OCI-LY7 (cell line): Measurements from ENCODE around the gene NAB1. TPM values are rescaled to one million over a fixed set of nuclear protein-coding genes. Genes with fewer than 3 reads are reported as not detected.

Source experiments
- BruUV-seq: library from RNA; stranded (reverse); fragments of 400-500 nt; replicated peaks from 2 replicates; lab custom pipeline; 2021; lab: Mats Ljungman, UMichigan
- CTCF ChIA-PET: fragments of 300-600 bp; sonication (Branson Sonifier 250); formaldehyde crosslinking; loops from one replicate; lab custom pipeline; 2022; ENCODE audit warnings: antibody characterized with exemption; ENCODE audit not compliant: unreplicated experiment; lab: Charles Lee
- POLR2A ChIA-PET: fragments of 300-600 bp; sonication (Branson Sonifier 250); formaldehyde crosslinking; loops from one replicate; lab custom pipeline; 2022; ENCODE audit warnings: antibody characterized with exemption; lab: Charles Lee
- DNase-seq: peaks from one replicate; pipeline ENCODE4 v3.0.0-alpha.2; 2015; ENCODE audit warnings: low spot score
- H2AFZ ChIP-seq: fragments of 200-600 bp; sonication (generic), shearing (Covaris generic); 2 replicates; pipeline ENCODE4 v1.6.1; 2014; ENCODE audit warnings: mild to moderate bottlenecking, antibody characterized with exemption, low read length, moderate library complexity
- H3K27ac ChIP-seq: fragments of 200-600 bp; sonication (generic); 2 replicates; pipeline ENCODE4 v1.5.1; 2014; ENCODE audit warnings: mixed run types, low read depth, mild to moderate bottlenecking, moderate library complexity, low read length, inconsistent platforms; ENCODE audit not compliant: poor library complexity, severe bottlenecking
- H3K36me3 ChIP-seq: fragments of 200-600 bp; sonication (generic); 2 replicates; pipeline ENCODE4 v1.6.1; 2014; ENCODE audit warnings: mild to moderate bottlenecking, antibody characterized with exemption, low read length, moderate library complexity, mixed read lengths; ENCODE audit not compliant: insufficient read depth
- H3K4me1 ChIP-seq: fragments of 200-600 bp; sonication (generic); 2 replicates; pipeline ENCODE4 v1.5.1; 2014; ENCODE audit warnings: mild to moderate bottlenecking, low read length; ENCODE audit not compliant: insufficient read depth, poor library complexity, severe bottlenecking
- H3K4me2 ChIP-seq: fragments of 200-600 bp; sonication (generic); 2 replicates; pipeline ENCODE4 v1.6.1; 2014; ENCODE audit warnings: mild to moderate bottlenecking, low read length
- H3K4me3 ChIP-seq: fragments of 200-600 bp; sonication (generic); 2 replicates; pipeline ENCODE4 v1.5.1; 2014; ENCODE audit warnings: mild to moderate bottlenecking, low read depth, low read length; ENCODE audit not compliant: poor library complexity, severe bottlenecking
- H3K79me2 ChIP-seq: fragments of 200-600 bp; sonication (generic); 2 replicates; pipeline ENCODE4 v1.6.1; 2016; ENCODE audit warnings: low read depth, mild to moderate bottlenecking, low read length, moderate library complexity, mixed read lengths; ENCODE audit not compliant: insufficient read depth
- H3K9me2 ChIP-seq: fragments of 200-600 bp; sonication (generic); 2 replicates; pipeline ENCODE4 v1.6.1; 2016; ENCODE audit warnings: mild to moderate bottlenecking, low read length, mixed read lengths; ENCODE audit not compliant: insufficient read depth
- H3K9me3 ChIP-seq: fragments of 200-600 bp; sonication (generic); 2 replicates; pipeline ENCODE4 v1.6.1; 2014; ENCODE audit warnings: mild to moderate bottlenecking, mixed run types, low read length, mixed read lengths
- H4K20me1 ChIP-seq: fragments of 200-600 bp; sonication (generic); 2 replicates; pipeline ENCODE4 v1.6.1; 2014; ENCODE audit warnings: mild to moderate bottlenecking, antibody characterized with exemption, low read length, moderate library complexity, mixed read lengths; ENCODE audit not compliant: insufficient read depth
- CTCF ChIP-seq: fragments of 200-600 bp; sonication (generic); conservative IDR thresholded peaks from 2 replicates; pipeline ENCODE4 v1.5.1; 2014; ENCODE audit warnings: mild to moderate bottlenecking, antibody characterized with exemption, low read length, moderate library complexity, mixed read lengths
- EZH2phosphoT487 ChIP-seq: fragments of 200-600 bp; sonication (generic); IDR thresholded peaks from 2 replicates; pipeline ENCODE4 v1.6.1; 2018; ENCODE audit warnings: low read depth, borderline replicate concordance, mild to moderate bottlenecking, mixed run types, antibody characterized with exemption, low read length, moderate library complexity, mixed read lengths
- intact Hi-C: fragments of 100-400 bp; cut with micrococcal nuclease; formaldehyde crosslinking; loops from one replicate; pipeline ENCODE4 v1.10.0; 2022; ENCODE audit not compliant: unreplicated experiment
- total RNA-seq, 2 experiments: library from RNA; depleted of rRNA in 1 of 2; stranded (reverse); fragments of >200 nt in 1 of 2; shearing (Covaris generic) in 1 of 2; gene quantifications; 2 replicates each; pipeline ENCODE4 v1.2.3, GENCODE V29; 2014 to 2022

NAB1 gene
- total RNA-seq, 2 experiments from 2014 or later: 24.5 to 30.2 TPM

DNA sequence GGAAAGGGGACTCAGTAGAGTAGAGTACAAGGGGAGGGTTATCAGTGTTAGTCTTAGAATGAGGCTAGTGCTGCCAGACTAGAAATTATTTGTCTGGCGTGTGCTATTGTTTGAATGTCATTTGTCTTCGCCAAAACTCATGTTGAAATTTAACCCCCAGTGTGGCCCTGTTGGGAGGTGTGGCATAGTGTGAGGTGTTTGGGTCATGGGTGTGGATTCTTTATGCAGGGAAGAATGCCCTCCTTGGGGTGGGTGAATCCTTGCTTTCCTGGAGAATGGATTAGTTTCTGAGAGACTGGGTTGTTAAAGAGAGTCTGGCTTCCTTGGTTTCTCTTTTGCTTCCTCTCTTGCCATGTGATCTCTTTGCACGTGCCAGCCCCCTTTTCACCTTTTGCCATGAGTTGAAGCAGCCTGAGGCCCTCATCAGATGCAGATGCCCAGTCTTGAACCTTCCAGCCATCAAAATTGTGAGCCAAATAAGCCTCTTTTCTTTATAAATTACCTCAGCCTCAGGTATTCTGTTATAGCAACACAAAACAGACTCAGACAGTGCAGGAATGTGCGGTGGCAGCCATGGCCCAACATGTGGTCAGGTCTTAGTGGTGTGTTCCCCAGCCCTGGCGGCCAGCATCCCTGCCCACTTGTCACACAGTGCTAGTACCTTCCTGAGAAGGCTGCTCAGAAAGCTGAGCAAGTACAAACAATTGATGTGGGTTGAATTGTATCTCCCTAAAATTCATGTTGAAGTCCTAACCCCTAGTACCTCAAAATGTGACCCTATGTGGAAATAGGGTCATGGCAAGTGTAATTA lies 48.4 kb upstream of the NAB1 start:
- TF ChIP-seq EZH2phosphoT487: no peak
- TF ChIP-seq CTCF: no peak
- no peaks in the 10 kb centered on the region for H4K20me1 ChIP-seq
- H3K36me3 ChIP-seq: no peaks in the 10 kb centered on the region
- no peaks in the 10 kb centered on the region for H3K79me2 ChIP-seq
- H3K4me1 ChIP-seq: no peaks in the 10 kb centered on the region
- no peak overlapping the region for H3K4me3 ChIP-seq
- ChIA-PET CTCF (no interaction called here), POLR2A (interaction anchor here (0.8 kb wide), 1 partner anchor 167 kb away, joined by 4 read pairs; no protein-coding TSS in a partner anchor)
- H3K4me2 ChIP-seq: no peak overlapping the region
- no peaks in the 10 kb centered on the region for H3K9me3 ChIP-seq
- intact Hi-C loops: no loop called here
- H3K9me2 ChIP-seq: no peaks in the 10 kb centered on the region
- BruUV-seq: no TSS peak
- no peak for DNase-seq
- no peak overlapping the region for H3K27ac ChIP-seq
- no peak overlapping the region for H2AFZ ChIP-seq

DNA sequence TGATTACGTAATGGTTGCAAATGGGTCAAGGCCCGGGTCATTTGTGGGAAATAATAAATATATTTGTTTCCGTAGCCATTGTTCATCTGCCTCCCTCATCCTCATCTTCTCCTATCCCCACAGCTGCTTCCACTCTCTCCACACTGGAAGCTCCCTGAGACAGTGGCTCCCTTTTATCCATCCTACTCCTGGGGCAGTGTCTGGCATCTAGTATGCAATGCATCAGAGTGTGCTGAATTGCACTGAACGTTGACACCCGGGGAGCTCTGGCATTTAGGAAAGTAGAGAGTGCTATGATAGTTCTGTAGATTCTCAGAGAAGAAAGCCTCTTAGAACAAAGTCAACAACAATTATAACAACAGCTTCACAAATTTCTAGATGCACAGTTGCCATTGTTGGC lies 45.5 kb upstream of the NAB1 start:
- BruUV-seq: no TSS peak
- CTCF ChIA-PET: no interaction called here
- no peak for TF ChIP-seq CTCF
- TF ChIP-seq EZH2phosphoT487: no peak

GRCh38 chr2:190607014-190607597 lies 41.8 kb upstream of the NAB1 start:
- CTCF ChIA-PET: no interaction called here

More for the DNA sequence above, 45.5 kb upstream of the NAB1 start:
- no peak overlapping the region for H3K4me3 ChIP-seq
- H3K36me3 ChIP-seq: no peaks in the 10 kb centered on the region
- H2AFZ ChIP-seq: no peak overlapping the region
- H3K4me2 ChIP-seq: no peak overlapping the region
- no peaks in the 10 kb centered on the region for H3K9me2 ChIP-seq
- H3K79me2 ChIP-seq: no peaks in the 10 kb centered on the region
- intact Hi-C loops: no loop called here
- no peaks in the 10 kb centered on the region for H3K4me1 ChIP-seq
- no peaks in the 10 kb centered on the region for H4K20me1 ChIP-seq
- no peak overlapping the region for H3K27ac ChIP-seq
- no peak for DNase-seq
- no peaks in the 10 kb centered on the region for H3K9me3 ChIP-seq
- POLR2A ChIA-PET: no interaction called here

More at GRCh38 chr2:190607014-190607597, 41.8 kb upstream of the NAB1 start:
- TF ChIP-seq EZH2phosphoT487 (no peak), CTCF (no peak)
- H3K27ac ChIP-seq: no peak overlapping the region
- POLR2A ChIA-PET: interaction anchor here (0.6 kb wide), 1 partner anchor 910 kb away, joined by 4 read pairs; no protein-coding TSS in a partner anchor
- no peaks in the 10 kb centered on the region for H3K9me2 ChIP-seq
- H3K36me3 ChIP-seq: no peaks in the 10 kb centered on the region
- DNase-seq: no peak
- H4K20me1 ChIP-seq: no peaks in the 10 kb centered on the region
- no peaks in the 10 kb centered on the region for H3K4me1 ChIP-seq
- BruUV-seq: no TSS peak
- no peak overlapping the region for H3K4me3 ChIP-seq
- no peak overlapping the region for H2AFZ ChIP-seq
- intact Hi-C loops: no loop called here
- H3K9me3 ChIP-seq: 0 out of 2 replicates have a peak, but pooled peaks cover 8% of the 10 kb centered on the region
- no peak overlapping the region for H3K4me2 ChIP-seq
- no peaks in the 10 kb centered on the region for H3K79me2 ChIP-seq
